Dedifferentiated amniotic fluid mesenchymal stem cell (primary cell): ENCODE results near the gene NAB1.

Experiments used
- DNase-seq: peaks from one replicate; pipeline ENCODE4 v3.0.0-alpha.2; 2016; ENCODE audit errors: extremely low spot score

Gene NAB1

GRCh38 chr2:190637281-190637734 is 11.6 kb upstream of the NAB1 start:
- DNase-seq = no peak

GRCh38 chr2:190637903-190638618 is 10.8 kb upstream of the NAB1 start:
- DNase-seq = no peak

GRCh38 chr2:190640117-190640516 is 8.8 kb upstream of the NAB1 start:
- DNase-seq = no peak

- DNase-seq = no peak
Observed at GRCh38 chr2:190641469-190641868, 7.4 kb upstream of the NAB1 start.

GRCh38 chr2:190646780-190647522 is 1.9 kb upstream of the NAB1 start:
- DNase-seq = no peak

GRCh38 chr2:190648289-190649034 is 421 bp upstream of the NAB1 start:
- DNase-seq = peak; percentile 69

- DNase-seq = peak; percentile 44
Observed at GRCh38 chr2:190649798-190650390, 1.0 kb downstream of the NAB1 start.

GRCh38 chr2:190651413-190651812 is 2.5 kb downstream of the NAB1 start:
- no peak for DNase-seq

- no peak for DNase-seq
Observed at GRCh38 chr2:190653231-190653630, 4.3 kb downstream of the NAB1 start.

- DNase-seq = no peak
Observed at GRCh38 chr2:190653931-190654330, 5.0 kb downstream of the NAB1 start.

- DNase-seq = no peak
Observed at GRCh38 chr2:190655113-190655512, 6.2 kb downstream of the NAB1 start.

GRCh38 chr2:190655570-190655969 is 6.7 kb downstream of the NAB1 start:
- DNase-seq = no peak

GRCh38 chr2:190656301-190656700 is 7.4 kb downstream of the NAB1 start:
- DNase-seq = no peak

GRCh38 chr2:190657474-190658255 is 8.8 kb downstream of the NAB1 start:
- no peak for DNase-seq

- no peak for DNase-seq
Observed at GRCh38 chr2:190659553-190659952, 10.7 kb downstream of the NAB1 start.

- DNase-seq = no peak
Observed at GRCh38 chr2:190662754-190663153, 13.9 kb downstream of the NAB1 start.

GRCh38 chr2:190663348-190663747 is 14.5 kb downstream of the NAB1 start:
- no peak for DNase-seq

GRCh38 chr2:190663839-190664238 is 15.0 kb downstream of the NAB1 start:
- DNase-seq = no peak

GRCh38 chr2:190664240-190664639 is 15.4 kb downstream of the NAB1 start:
- no peak for DNase-seq

GRCh38 chr2:190666895-190667294 is 18.0 kb downstream of the NAB1 start:
- no peak for DNase-seq

GRCh38 chr2:190668892-190669291 is 20.0 kb downstream of the NAB1 start:
- DNase-seq = no peak
